ENCODE data around the gene TTC27. TPM values are rescaled to one million over a fixed set of nuclear protein-coding genes. Genes with fewer than 3 reads are reported as not detected.

TTC27 gene
- total and polyA plus RNA-seq, 10 of the 15 experiments (the other 5 are each of a cell fraction or from before 2014, with no cell fraction given): 20.4 to 34.9 (median 26.0) TPM

DNA sequence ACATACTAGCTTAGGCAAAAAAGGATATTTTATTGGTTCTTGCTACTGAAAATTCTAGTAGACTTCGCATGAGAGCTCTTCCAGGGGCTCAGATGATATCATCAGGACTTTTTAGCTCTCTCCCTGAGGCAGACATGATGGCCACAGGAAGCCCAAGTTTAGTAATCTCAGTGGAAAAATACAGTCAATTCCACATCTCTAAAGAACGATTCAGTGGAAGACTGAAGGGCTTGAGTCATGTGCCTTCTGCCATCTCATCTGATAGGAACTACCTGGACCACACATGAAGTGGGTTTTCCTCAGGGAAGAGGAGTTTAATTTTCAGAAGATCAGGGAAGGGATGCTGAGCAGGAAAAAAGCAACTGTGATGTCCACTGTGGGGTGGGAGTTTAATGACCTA is 117.3 kb downstream of the TTC27 start (continued):
- no peak for TF ChIP-seq LARP7 (IDR thresholded peaks at IDR 0.05)
- no peak for TF ChIP-seq KAT2A (conservative IDR thresholded peaks at IDR 0.05; ENCODE audit: control insufficient read depth, low read depth, low read length)
- TF ChIP-seq IKZF2 (IDR thresholded peaks at IDR 0.05): no peak

DNA sequence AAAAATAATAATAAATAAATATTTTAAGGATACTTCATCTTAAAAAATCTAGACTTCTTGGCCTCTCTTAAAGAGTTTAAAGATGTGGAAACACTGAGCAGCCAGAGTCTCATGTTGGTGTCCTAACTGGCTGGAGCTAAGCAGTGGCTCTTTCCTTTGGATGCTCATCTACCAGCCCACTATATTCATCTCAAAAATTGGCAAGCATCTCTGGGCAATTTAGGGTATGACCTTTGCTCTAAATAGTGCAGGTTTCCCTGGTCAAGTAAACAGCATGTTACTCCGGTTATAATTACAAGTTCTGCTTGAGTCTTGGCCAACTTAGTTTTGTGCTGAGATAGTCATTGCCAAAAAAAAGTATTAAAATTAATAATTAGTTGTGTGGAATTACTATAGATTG is 117.8 kb downstream of the TTC27 start:
- Histone ChIP-seq H3K4me3 (no peak overlapping the region), H3K36me3 (ENCODE audit: control insufficient read depth in 2 of 2, insufficient read depth in 2 of 2, low read length in 1 of 2) (peaks cover 0 to 11% of the 10 kb centered on the region in 2 experiments; a peak in 1 of 4 replicates), H2AFZ (ENCODE audit: control insufficient read depth, low read depth, low read length) (no peak overlapping the region), H3K79me2 (ENCODE audit: control insufficient read depth, insufficient read depth, low read length) (no peaks in the 10 kb centered on the region), H3K9ac (ENCODE audit: control insufficient read depth, insufficient read depth, low read length) (no peak overlapping the region), H3K4me1 (ENCODE audit: control insufficient read depth, insufficient read depth, low read length) (peaks cover 6% of the 10 kb centered on the region), H3K9me3 (replicated peaks; ENCODE audit: control insufficient read depth, insufficient read depth, low read length) (no peaks in the 10 kb centered on the region), H4K20me1 (ENCODE audit: control insufficient read depth, insufficient read depth) (no peaks in the 10 kb centered on the region), H3K4me2 (ENCODE audit: control insufficient read depth, insufficient read depth) (no peak overlapping the region), H3K27ac (ENCODE audit: control insufficient read depth, insufficient read depth) (no peak overlapping the region), H3K27me3 (replicated peaks in 1 of 2; ENCODE audit: control insufficient read depth in 2 of 2, insufficient read depth in 2 of 2, low read length in 1 of 2) (no peaks in the 10 kb centered on the region)
- ChIA-PET CTCF (no interaction called here), SMC1A (ENCODE audit: uncharacterized antibody, unreplicated experiment) (interaction anchor here (0.9 kb wide), 1 partner anchor 16 kb away, joined by 3 read pairs; no protein-coding TSS in a partner anchor), POLR2A (no interaction called here), RAD21 (ENCODE audit: unreplicated experiment) (no interaction called here)
- no peak for FAIRE-seq
- in situ Hi-C loops (cut with MboI) (no loop called here), intact Hi-C loops (cut with micrococcal nuclease; ENCODE audit: unreplicated experiment) (no loop called here)
- no peak for ATAC-seq
- BruUV-seq (replicated peaks): no TSS peak
- WGBS (ENCODE audit: insufficient coverage, insufficient replicate concordance, low lambda C conversion rate, missing lambda C conversion rate): 100% methylated on average over 1 of the region's 1 CpG
- no peak for DNase-seq (ENCODE audit: low read depth, low spot score)
- no peak for TF ChIP-seq CBFB (IDR thresholded peaks at IDR 0.05; ENCODE audit: low read depth)
- TF ChIP-seq, protein P1, sequence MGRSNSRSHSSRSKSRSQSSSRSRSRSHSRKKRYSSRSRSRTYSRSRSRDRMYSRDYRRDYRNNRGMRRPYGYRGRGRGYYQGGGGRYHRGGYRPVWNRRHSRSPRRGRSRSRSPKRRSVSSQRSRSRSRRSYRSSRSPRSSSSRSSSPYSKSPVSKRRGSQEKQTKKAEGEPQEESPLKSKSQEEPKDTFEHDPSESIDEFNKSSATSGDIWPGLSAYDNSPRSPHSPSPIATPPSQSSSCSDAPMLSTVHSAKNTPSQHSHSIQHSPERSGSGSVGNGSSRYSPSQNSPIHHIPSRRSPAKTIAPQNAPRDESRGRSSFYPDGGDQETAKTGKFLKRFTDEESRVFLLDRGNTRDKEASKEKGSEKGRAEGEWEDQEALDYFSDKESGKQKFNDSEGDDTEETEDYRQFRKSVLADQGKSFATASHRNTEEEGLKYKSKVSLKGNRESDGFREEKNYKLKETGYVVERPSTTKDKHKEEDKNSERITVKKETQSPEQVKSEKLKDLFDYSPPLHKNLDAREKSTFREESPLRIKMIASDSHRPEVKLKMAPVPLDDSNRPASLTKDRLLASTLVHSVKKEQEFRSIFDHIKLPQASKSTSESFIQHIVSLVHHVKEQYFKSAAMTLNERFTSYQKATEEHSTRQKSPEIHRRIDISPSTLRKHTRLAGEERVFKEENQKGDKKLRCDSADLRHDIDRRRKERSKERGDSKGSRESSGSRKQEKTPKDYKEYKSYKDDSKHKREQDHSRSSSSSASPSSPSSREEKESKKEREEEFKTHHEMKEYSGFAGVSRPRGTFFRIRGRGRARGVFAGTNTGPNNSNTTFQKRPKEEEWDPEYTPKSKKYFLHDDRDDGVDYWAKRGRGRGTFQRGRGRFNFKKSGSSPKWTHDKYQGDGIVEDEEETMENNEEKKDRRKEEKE (IDR thresholded peaks at IDR 0.05): no peak
- no peak for TF ChIP-seq MEF2A (IDR thresholded peaks at IDR 0.05; ENCODE audit: insufficient read depth, low read depth, low read length)
- TF ChIP-seq, protein P2, sequence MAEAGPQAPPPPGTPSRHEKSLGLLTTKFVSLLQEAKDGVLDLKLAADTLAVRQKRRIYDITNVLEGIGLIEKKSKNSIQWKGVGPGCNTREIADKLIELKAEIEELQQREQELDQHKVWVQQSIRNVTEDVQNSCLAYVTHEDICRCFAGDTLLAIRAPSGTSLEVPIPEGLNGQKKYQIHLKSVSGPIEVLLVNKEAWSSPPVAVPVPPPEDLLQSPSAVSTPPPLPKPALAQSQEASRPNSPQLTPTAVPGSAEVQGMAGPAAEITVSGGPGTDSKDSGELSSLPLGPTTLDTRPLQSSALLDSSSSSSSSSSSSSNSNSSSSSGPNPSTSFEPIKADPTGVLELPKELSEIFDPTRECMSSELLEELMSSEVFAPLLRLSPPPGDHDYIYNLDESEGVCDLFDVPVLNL (IDR thresholded peaks at IDR 0.05; ENCODE audit: low read depth, low read length): no peak
- TF ChIP-seq WRNIP1 (IDR thresholded peaks at IDR 0.05; ENCODE audit: borderline replicate concordance, low read depth, low read length): no peak
- TF ChIP-seq, protein P3, sequence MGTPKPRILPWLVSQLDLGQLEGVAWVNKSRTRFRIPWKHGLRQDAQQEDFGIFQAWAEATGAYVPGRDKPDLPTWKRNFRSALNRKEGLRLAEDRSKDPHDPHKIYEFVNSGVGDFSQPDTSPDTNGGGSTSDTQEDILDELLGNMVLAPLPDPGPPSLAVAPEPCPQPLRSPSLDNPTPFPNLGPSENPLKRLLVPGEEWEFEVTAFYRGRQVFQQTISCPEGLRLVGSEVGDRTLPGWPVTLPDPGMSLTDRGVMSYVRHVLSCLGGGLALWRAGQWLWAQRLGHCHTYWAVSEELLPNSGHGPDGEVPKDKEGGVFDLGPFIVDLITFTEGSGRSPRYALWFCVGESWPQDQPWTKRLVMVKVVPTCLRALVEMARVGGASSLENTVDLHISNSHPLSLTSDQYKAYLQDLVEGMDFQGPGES (IDR thresholded peaks at IDR 0.05): no peak
- TF ChIP-seq IRF4 (IDR thresholded peaks at IDR 0.05; ENCODE audit: low read depth, low read length): no peak
- TF ChIP-seq, protein P4, sequence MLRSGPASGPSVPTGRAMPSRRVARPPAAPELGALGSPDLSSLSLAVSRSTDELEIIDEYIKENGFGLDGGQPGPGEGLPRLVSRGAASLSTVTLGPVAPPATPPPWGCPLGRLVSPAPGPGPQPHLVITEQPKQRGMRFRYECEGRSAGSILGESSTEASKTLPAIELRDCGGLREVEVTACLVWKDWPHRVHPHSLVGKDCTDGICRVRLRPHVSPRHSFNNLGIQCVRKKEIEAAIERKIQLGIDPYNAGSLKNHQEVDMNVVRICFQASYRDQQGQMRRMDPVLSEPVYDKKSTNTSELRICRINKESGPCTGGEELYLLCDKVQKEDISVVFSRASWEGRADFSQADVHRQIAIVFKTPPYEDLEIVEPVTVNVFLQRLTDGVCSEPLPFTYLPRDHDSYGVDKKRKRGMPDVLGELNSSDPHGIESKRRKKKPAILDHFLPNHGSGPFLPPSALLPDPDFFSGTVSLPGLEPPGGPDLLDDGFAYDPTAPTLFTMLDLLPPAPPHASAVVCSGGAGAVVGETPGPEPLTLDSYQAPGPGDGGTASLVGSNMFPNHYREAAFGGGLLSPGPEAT (IDR thresholded peaks at IDR 0.05; ENCODE audit: low read depth): no peak
- TF ChIP-seq ATF7 (IDR thresholded peaks at IDR 0.05; ENCODE audit: low read depth): no peak
- TF ChIP-seq NFYB (IDR thresholded peaks at IDR 0.05; ENCODE audit: insufficient read depth, low read depth, low read length): no peak
- no peak for TF ChIP-seq GABPA (IDR thresholded peaks at IDR 0.05; ENCODE audit: low read depth)
- no peak for TF ChIP-seq SUPT20H (IDR thresholded peaks at IDR 0.05; ENCODE audit: borderline replicate concordance, control insufficient read depth, low read depth, low read length)
- TF ChIP-seq RAD51 (IDR thresholded peaks at IDR 0.05): no peak
- TF ChIP-seq CEBPB (IDR thresholded peaks at IDR 0.05; ENCODE audit: borderline replicate concordance in 1 of 2, low read depth in 2 of 2, low read length in 2 of 2): no peak
- TF ChIP-seq TAF1 (IDR thresholded peaks at IDR 0.05; ENCODE audit: borderline replicate concordance, low read depth, low read length): no peak
